Measurements from ENCODE around the gene TRAPPC6A.

DNA sequence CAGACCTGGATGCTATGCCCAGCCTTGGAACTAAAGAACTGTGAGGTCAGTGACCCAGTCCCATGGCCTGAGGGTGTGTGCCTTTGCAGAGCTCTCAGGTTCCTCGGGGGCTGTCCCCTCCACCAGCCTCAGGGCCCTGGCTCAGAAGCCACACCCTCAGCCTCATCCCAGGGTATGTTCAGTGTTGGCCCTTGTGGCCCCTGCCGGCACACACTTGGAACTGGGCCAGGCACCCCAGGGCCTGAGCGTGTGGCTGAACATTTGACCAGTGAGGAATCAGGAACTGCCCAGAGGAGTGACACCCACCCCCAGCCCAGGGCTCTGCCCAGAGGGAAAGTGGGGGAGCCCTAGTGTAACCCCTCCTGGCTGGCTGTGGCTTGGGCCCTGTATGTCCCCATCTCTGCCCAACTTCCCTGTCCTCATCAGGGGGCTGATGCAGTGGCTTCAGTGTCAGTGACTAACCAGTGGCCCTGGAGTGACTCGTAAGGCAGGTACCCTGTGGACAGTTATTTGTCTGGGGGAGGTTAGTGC lies 27.2 kb downstream of the TRAPPC6A start:
- TF ChIP-seq, protein P1, sequence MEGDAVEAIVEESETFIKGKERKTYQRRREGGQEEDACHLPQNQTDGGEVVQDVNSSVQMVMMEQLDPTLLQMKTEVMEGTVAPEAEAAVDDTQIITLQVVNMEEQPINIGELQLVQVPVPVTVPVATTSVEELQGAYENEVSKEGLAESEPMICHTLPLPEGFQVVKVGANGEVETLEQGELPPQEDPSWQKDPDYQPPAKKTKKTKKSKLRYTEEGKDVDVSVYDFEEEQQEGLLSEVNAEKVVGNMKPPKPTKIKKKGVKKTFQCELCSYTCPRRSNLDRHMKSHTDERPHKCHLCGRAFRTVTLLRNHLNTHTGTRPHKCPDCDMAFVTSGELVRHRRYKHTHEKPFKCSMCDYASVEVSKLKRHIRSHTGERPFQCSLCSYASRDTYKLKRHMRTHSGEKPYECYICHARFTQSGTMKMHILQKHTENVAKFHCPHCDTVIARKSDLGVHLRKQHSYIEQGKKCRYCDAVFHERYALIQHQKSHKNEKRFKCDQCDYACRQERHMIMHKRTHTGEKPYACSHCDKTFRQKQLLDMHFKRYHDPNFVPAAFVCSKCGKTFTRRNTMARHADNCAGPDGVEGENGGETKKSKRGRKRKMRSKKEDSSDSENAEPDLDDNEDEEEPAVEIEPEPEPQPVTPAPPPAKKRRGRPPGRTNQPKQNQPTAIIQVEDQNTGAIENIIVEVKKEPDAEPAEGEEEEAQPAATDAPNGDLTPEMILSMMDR (IDR thresholded peaks at IDR 0.05): no peak
- no peak for TF ChIP-seq EZH2 (IDR thresholded peaks at IDR 0.05; ENCODE audit: borderline replicate concordance, insufficient read depth, low read depth, low read length, poor library complexity, severe bottlenecking)
